Endometrium (tissue), 2 donors: ENCODE results near the gene C2orf68.
"Not testable (repeated sequence)": the region's sequence is repeated elsewhere in the genome, so short reads cannot be mapped to it uniquely, and the experiment has no call there.

Experiments used
- FAIRE-seq: peaks from 2 replicates; lab custom pipeline; 2012; peaks lifted over from hg19 to GRCh38; lab: Jason Lieb, UNC
- donor health status: control.
- donor health status: control.

Gene C2orf68

GRCh38 chr2:85611705-85612587 is at the start of gene C2orf68:
C2orf68 (minus strand) TSS chr2:85612066; CDS start chr2:85611984, 82 bp downstream.
- FAIRE-seq = no peak

GRCh38 chr2:85661139-85661858 is 49.4 kb upstream of the C2orf68 start:
- no peak for FAIRE-seq

- no peak for FAIRE-seq
These were observed 48.9 kb upstream of the C2orf68 start for GRCh38 chr2:85660725-85661124.

GRCh38 chr2:85660301-85660700 is 48.4 kb upstream of the C2orf68 start:
- not testable (repeated sequence) for FAIRE-seq

GRCh38 chr2:85659324-85659981 is 47.6 kb upstream of the C2orf68 start:
- no peak for FAIRE-seq

GRCh38 chr2:85657399-85657798 is 45.5 kb upstream of the C2orf68 start:
- FAIRE-seq = not testable (repeated sequence)

- FAIRE-seq = no peak
These were observed 44.6 kb upstream of the C2orf68 start for GRCh38 chr2:85656468-85656867.

- no peak for FAIRE-seq
These were observed 44.1 kb upstream of the C2orf68 start for GRCh38 chr2:85655961-85656417.

GRCh38 chr2:85653996-85654395 is 42.1 kb upstream of the C2orf68 start:
- FAIRE-seq = no peak

- FAIRE-seq = no peak
These were observed 40.2 kb upstream of the C2orf68 start for GRCh38 chr2:85652056-85652455.

- FAIRE-seq = no peak
These were observed 39.2 kb upstream of the C2orf68 start for GRCh38 chr2:85651097-85651496.

GRCh38 chr2:85650456-85650855 is 38.6 kb upstream of the C2orf68 start:
- no peak for FAIRE-seq

GRCh38 chr2:85649201-85650190 is 37.6 kb upstream of the C2orf68 start:
- FAIRE-seq = no peak

- FAIRE-seq = no peak
These were observed 36.8 kb upstream of the C2orf68 start for GRCh38 chr2:85648619-85649018.

GRCh38 chr2:85647823-85648526 is 36.1 kb upstream of the C2orf68 start:
- no peak for FAIRE-seq

GRCh38 chr2:85646166-85646565 is 34.3 kb upstream of the C2orf68 start:
- FAIRE-seq = no peak

- FAIRE-seq = no peak
These were observed 33.0 kb upstream of the C2orf68 start for GRCh38 chr2:85644909-85645308.

GRCh38 chr2:85642725-85643124 is 30.9 kb upstream of the C2orf68 start:
- FAIRE-seq = no peak

- no peak for FAIRE-seq
These were observed 23.8 kb upstream of the C2orf68 start for GRCh38 chr2:85635636-85636035.

GRCh38 chr2:85635011-85635410 is 23.1 kb upstream of the C2orf68 start:
- no peak for FAIRE-seq

- FAIRE-seq = no peak
These were observed 19.4 kb upstream of the C2orf68 start for GRCh38 chr2:85631316-85631715.
